NCI-H524 treated with DMSO at 0.1 percent for 48 hours (cell line): ENCODE measurements around the gene RET.

Experiments
- DNase-seq: peaks from one replicate; lab custom pipeline; 2025; lab: John Stamatoyannopoulos, UW

RET gene

GRCh38 chr10:43076876-43077420, at the start of gene RET:
Gene RET, plus strand, starts transcription at chr10:43077069. Its CDS starts 190 bp downstream, at chr10:43077259.
- no peak for DNase-seq

DNA sequence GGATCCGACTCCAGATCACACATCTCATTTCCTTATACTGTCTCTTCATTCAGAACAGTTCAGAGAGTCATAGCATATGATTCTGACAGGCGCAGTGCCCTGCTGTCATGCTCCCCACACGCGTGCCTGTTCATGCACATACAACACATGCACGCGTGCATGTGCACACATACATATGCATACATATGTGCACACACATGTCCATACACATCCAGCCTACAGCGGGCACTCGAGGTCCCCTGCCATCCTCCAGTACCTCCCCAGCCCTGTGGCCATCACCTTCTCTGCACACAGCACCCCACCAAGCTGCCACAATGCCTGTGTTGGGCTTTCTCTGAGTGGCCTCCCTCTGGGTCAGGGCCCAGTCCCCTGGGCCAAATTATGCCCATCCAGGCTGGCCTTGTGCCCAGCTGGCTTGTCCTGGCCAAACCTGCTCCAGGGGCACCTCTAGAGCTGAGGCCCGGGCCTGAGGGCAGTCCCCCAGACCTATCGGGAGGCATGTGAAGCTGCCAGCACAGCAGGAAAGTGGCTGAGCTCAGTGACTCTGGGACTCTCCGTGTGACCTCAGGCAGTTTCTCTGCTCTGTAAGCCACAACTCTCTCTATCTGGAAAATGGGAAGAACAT, 49.4 kb upstream of the RET start:
- no peak for DNase-seq

GRCh38 chr10:43028143-43028542, 48.7 kb upstream of the RET start:
- no peak for DNase-seq

DNA sequence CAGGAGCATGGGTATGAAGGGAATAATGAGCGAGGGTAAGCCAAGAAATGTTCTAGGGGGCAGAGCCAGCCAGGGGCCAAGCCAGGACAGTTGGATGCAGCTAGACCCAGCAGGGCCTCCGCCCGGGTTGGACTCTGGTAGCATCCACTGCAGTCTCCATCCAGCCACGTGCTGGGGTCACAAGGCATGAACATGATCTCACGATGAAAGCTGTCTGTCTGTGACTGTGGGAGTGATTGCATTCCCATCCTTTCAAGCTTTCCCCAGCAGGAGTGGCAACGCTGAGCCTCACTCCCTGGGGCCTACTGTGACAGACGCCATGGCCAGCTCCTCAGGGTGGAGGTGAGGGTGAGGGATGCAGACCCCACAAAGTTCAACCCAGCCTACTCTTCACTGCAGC, 47.8 kb upstream of the RET start:
- DNase-seq, result no peak

DNA sequence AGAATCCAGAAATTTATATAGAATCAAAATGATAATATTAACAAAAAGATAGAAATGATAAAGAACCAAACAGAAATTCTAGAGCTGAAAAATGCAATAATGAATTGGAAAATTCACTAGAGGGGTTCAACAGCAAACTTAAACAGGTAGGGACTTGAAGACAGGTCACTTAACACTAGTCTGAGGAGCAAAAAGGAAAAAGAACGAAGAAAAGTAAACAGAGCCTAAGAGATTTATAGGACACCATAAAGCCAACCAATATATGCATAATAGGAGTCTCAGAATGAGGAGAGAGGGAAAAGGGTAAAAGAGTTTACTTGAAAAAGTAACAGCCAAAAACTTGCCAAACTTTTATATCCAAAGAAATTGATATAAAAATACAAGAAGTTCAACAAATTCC, 44.3 kb upstream of the RET start:
- DNase-seq, result no peak

- no peak for DNase-seq
These were observed 41.1 kb upstream of the RET start for GRCh38 chr10:43035800-43036199.

DNA sequence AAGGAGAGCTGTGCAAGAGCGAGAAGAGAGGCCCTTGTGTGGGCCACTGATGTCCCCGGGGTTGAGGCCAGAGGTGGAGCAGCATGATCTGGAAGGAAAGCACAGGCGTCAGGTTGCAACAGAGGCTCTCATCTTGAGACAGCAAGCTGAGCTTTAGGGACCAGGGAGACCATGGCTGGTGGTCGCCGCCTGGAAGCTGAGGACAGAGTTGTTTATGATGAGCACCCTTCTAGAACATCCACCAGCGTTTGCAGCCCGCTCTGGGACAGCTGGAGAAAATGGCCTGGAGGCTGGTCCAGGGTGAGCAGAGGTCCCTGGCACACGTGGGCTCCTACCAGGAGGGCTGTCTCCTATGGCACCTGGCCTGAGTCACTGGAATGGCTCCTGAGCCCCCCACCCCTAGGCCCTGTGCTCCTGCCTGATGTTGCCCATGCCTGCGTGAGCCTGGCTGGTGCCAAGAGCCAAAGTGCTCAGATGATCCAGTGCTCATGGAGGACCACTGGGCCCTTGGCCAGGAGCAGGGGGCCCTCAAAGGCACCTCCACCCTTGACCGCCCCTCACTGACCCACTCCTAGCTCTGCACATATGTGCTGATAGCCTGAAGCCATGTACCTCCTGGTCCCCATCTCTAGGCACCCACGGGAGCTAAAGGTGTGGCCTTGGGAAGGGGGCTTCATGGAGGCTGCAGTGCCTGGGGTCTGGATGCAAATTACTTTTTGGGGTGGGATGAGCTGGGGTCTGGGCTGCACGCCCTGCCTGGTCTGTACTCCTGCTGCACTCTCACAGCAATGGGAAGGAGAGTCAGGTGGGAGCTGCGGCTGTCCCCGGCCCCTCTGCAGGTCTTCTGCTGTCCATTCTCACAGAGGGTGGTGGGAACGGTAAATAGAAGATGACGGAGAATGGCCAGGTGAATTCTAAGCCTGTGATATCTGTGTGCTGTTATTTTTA, 40.1 kb upstream of the RET start:
- DNase-seq, result no peak

GRCh38 chr10:43037440-43037839, 39.4 kb upstream of the RET start:
- DNase-seq, result no peak

DNA sequence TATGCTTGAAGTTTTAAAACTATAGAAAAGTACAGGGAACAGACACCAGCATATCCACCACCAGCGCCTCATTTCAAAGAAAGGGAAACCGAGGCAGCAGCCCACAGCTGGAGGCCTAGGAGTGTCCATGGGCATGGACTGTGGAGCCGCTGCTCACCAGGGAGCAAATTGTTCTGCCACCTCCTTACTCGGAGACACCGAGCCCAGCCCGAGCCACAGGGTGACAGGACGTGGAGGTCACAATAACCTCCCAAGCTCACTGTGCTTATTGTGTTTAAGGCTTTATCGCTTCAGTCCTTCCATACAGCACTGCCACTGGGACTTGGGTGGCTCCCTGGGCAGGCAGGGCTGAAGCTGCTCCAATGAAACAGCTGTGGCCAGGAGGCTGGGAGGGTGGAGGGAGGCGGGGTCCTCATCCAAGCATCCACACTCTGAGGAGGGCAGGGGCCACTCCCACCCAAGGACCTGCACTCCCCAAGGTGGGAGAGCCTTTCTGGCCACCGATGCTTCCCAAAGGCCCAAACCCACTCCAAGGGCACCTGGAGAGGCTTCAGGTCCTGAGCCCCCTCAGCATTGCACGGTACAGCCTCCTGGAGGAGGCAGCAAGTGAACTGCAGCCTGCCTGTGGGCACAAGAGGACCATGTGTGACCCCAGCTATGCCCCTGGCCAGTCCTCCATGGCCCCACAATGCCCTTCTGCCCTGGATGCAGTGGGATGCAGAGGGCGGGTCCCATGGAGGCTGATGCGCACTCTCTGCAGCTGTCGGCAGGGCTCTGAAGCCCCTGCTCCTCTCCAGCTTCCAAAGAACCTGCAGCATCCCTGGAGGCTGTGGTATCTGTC, 38.7 kb upstream of the RET start:
- DNase-seq, result no peak

DNA sequence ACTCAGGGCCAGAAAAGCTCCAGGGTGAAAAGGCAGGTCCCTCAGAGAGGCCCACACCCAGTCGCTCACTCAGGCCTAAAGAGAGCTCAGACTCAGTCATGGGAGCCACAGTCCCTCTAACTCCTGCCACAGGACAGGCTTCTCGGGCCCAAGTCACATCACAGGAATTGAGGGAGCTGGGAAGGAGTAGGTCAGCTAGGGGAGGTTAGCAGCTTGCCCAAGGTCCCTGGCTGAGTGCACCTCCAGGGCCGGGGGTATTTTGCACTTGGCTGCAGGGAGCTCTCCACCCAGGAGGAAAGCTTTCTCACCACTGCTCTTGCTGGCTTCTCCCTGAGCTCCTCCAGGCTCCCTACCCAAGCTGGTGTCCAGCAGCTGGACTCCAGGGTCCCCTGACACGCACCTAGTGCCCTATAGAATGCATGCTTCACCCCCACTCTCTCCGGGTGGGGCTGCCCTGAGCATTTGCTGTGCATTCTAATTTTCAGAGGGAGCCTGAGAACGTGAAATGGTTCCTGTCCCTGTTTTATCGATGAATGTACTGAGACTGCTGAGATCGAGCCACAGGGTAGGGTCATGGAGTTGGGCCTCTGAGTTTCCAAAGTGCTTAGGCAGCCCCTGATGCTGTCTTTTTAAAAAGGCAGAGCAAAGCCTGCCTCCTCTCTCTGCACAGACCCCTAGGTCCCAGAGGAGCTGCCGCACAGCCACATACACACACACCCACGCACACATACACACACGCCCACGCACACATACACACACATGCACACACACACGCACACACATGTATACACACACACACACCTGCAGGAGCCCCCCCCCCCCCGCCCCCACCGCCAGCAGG, 37.9 kb upstream of the RET start:
- no peak for DNase-seq

GRCh38 chr10:43039624-43040481, 37.0 kb upstream of the RET start:
- DNase-seq, result no peak

- no peak for DNase-seq
These were observed 36.2 kb upstream of the RET start for GRCh38 chr10:43040482-43041256.

DNA sequence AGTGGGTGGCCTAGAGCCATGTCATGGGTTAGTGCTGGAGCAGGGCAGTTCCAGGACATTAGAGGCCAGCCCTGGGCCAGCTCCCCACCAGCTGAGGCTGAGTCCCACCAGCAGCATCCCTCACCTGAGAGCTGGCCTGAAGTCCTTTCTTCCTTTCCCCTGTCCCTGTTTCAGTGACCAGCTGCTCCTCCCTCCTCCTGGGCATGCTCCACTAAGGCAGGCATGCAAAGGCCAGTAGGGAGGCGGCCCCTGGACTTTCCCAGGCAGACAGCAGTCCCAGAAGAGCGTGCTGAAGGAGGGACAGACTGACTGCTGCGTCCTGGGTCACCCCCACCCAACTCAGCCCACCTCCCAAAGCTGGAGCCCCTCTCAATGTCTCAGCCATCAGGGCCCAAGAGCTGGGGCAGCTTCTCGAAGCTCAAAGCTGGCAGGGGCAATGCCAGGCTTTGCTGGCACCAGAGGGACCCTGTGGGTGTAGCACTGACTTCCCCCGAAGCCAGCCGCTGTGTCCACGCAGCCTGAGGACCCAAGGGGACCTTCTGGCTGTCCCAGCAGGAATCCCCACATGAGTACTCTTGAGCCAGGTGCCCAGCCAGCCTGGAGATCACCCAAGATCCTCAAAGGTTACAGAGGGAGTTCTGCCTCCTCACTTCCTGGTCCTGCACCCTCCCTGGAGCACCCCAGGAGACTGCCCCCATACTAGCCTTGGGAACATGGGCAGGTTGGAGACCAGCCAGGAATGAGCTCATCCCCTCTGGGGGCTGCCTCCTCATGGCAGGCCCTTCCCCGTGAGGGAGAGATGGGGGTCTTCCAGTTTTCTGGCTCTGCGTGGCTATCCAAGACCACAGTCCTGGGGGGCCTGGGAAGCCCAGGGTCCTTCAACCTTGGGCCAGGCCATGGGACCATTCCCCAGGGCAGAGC, 35.2 kb upstream of the RET start:
- DNase-seq, result no peak

DNA sequence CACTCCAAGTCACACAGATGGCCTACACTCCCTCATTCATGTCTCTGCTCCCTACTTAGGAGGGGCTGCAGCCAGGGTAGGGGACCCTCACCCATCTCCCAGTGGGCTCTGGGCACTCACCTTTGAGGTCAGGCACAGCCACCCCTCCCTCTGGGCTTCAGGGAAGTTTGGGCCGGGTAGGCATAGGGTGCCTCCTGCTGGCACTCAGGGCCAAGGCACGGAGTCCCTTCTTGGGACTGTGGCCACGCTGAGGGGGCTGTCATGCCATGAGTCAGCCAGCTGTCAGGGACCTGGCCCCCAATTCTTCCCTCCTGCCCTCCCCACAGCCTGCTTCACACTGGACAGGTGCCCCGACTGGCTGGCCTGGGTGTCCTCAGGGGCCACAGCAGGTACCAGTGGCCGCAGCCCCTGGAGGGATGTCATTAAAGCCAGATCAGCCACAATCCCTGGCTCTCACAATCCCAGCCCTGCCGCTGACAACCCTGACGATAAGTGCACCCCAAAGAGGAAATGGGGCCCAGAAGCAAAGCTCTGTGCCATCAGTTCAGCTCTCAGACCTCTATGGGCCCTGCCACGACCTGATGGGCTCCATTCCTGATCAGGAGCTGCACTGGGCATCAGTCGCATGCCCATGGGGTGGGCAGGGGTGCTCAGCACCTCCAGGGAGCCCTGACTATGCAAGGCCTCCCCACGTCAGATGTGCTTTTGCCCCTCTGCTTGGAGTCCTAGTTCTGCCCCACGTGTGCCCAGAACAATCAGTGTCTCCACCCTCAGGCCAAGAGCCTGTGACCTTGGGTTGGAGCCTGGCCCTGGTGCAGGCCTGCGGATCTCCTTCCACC, 34.1 kb upstream of the RET start:
- DNase-seq, result no peak

- no peak for DNase-seq
These were observed 33.5 kb upstream of the RET start for GRCh38 chr10:43043342-43043772.

GRCh38 chr10:43043773-43044447, 33.0 kb upstream of the RET start:
- DNase-seq, result no peak

GRCh38 chr10:43044448-43044921, 32.4 kb upstream of the RET start:
- DNase-seq, result no peak
